Pancreas (tissue), 10 donors: ENCODE measurements around the gene CYP27B1. TPM values are rescaled to one million over a fixed set of nuclear protein-coding genes. Genes with fewer than 3 reads are reported as not detected.

Experiments used
- ATAC-seq, 4 donors: fragments of 200-7000 bp; cut with Tn5 transposase; one replicate each; pipeline versions ENCODE4 v1.8.0 to v1.9.1; 2020; ENCODE audit warnings: mild to moderate bottlenecking in 4 of 4, moderate library complexity in 4 of 4
- DNase-seq, 6 donors: peaks; one replicate each; pipeline ENCODE4 v3.0.0-alpha.2; 2020
- FAIRE-seq: peaks from 2 replicates; lab custom pipeline; 2012; peaks lifted over from hg19 to GRCh38; lab: Jason Lieb, UNC
- H3K27ac ChIP-seq, 4 donors: fragments of 200-600 bp; sonication (generic); 1 replicate in 3 of 4; 2 replicates in 1 of 4; pipeline versions ENCODE4 v1.5.0 to v1.8.0; 2020
- H3K27me3 ChIP-seq, 4 donors: fragments of 200-600 bp; one replicate each; pipeline ENCODE4 v1.8.0; 2021
- H3K36me3 ChIP-seq, 3 donors: fragments of 200-600 bp; sonication (generic) in 1 of 3; one replicate each; pipeline versions ENCODE4 v1.5.0 to v1.8.0; 2020 to 2021
- H3K4me1 ChIP-seq, 3 donors: fragments of 200-600 bp; one replicate each; pipeline ENCODE4 v1.8.0; 2021
- H3K4me3 ChIP-seq, 4 donors: fragments of 200-600 bp; sonication (generic) in 2 of 4; one replicate each; pipeline versions ENCODE4 v1.5.0 to v1.8.0; 2020 to 2021
- H3K9me3 ChIP-seq, 4 donors: fragments of 200-600 bp; one replicate each; pipeline ENCODE4 v1.8.0; 2021
- CTCF ChIP-seq, 4 donors: fragments of 200-600 bp; sonication (generic) in 3 of 4; IDR thresholded peaks; one replicate each; pipeline versions ENCODE4 v1.5.0 to v1.8.0; 2021; ENCODE audit warnings: antibody characterized with exemption in 4 of 4
- WGBS, 2 donors: extraction: QIAGEN DNeasy Blood & Tissue Kit; methylation state at CpG; one replicate each; pipeline ENCODE4 v1.1.7; 2013; 5-methylcytosine and 5-hydroxymethylcytosine counted together
- intact Hi-C, 3 donors: fragments of 100-400 bp; cut with DNase I; formaldehyde crosslinking; loops; one replicate each; pipeline versions ENCODE4 v1.11.1 to v1.14.2; 2022
- polyA plus RNA-seq, 2 donors: library from polyadenylated mRNA; stranded (reverse); fragments of 200-250 nt; gene quantifications; one replicate each; pipeline ENCODE4 v1.2.3, GENCODE V29; 2013
- total RNA-seq, 6 donors: library from RNA; stranded (reverse); fragmentation: NEBNext Ultra II Directional in 4 of 6; extraction: Animal tissue kit (Norgen Biotek cat#: 25700) in 4 of 6; gene quantifications; one replicate each; pipeline versions ENCODE4 v1.2.1 to v1.2.4, GENCODE V29; 2021 to 2023
- donor health status: healthy with polysubstance abuse.
- donor health status: DM: no; HTN: no; CAD: no; lungs with moderate emphysema.
- donor health status: DM: no; HTN: no; CAD: no.
- donor health status: control.
- donor health status: control.
- donor health status: Bipolar disorder and iron deficiency.
- donor health status: DM: yes; HTN: yes; CAD: no.
- donor health status: DM: no; HTN: no; CAD: no.
- donor health status: DM: no; HTN: no; CAD: no.
- donor health status: DM: yes; HTN: yes; CAD: no.

The CYP27B1 gene
- total and polyA plus RNA-seq, 8 donors, result 1.6 to 5.8 (median 3.5) TPM

- Histone ChIP-seq H3K4me1 (peaks cover 3 to 6% (median 5%) of the 10 kb centered on the region in 3 donors), H3K27ac (no peak overlapping the region), H3K4me3 (no peak overlapping the region), H3K36me3 (no peaks in the 10 kb centered on the region), H3K9me3 (no peaks in the 10 kb centered on the region), H3K27me3 (no peaks in the 10 kb centered on the region)
- FAIRE-seq, result no peak
- TF ChIP-seq CTCF (IDR thresholded peaks at IDR 0.05), result no peak
- intact Hi-C loops, result no loop called here
- 91 to 98% methylated on average over 4 of the region's 4 CpGs for WGBS, 2 donors
- DNase-seq, result no peak
- ATAC-seq, result no peak
Measured at GRCh38 chr12:57761391-57761998, 5.4 kb downstream of the CYP27B1 start.

GRCh38 chr12:57760347-57760982, 6.4 kb downstream of the CYP27B1 start:
- no peak for TF ChIP-seq CTCF (IDR thresholded peaks at IDR 0.05)
- FAIRE-seq, result no peak
- H3K4me1 ChIP-seq, result peaks cover 0 to 6% (median 5%) of the 10 kb centered on the region in 3 donors
- intact Hi-C loops, result no loop called here
- no peak for DNase-seq
- WGBS, 2 donors, result 79 to 91% methylated on average over 3 of the region's 3 CpGs
- no peaks in the 10 kb centered on the region for H3K27me3 ChIP-seq
- no peak overlapping the region for H3K4me3 ChIP-seq
- ATAC-seq, result no peak
- no peaks in the 10 kb centered on the region for H3K36me3 ChIP-seq
- H3K9me3 ChIP-seq, result no peaks in the 10 kb centered on the region
- H3K27ac ChIP-seq, result no peak overlapping the region

- DNase-seq, result peak in 2 of 6 donors; percentile 21 to 54
- 15 to 16% methylated on average over 3 of the region's 3 CpGs for WGBS, 2 donors
- peak in 3 of 4 donors; percentile 33 to 42 (median 40) for ATAC-seq
- peak; percentile 17 to 39 (median 28) for TF ChIP-seq CTCF (IDR thresholded peaks at IDR 0.05)
- Histone ChIP-seq H3K4me1 (peaks cover 0 to 6% (median 5%) of the 10 kb centered on the region in 3 donors), H3K27me3 (no peaks in the 10 kb centered on the region), H3K27ac (no peak overlapping the region), H3K36me3 (no peaks in the 10 kb centered on the region), H3K9me3 (no peaks in the 10 kb centered on the region), H3K4me3 (no peak overlapping the region)
- FAIRE-seq, result no peak
- intact Hi-C loops, result no loop called here
Measured at GRCh38 chr12:57759360-57759980, 7.4 kb downstream of the CYP27B1 start.

- Histone ChIP-seq H3K27ac (no peak overlapping the region), H3K36me3 (no peaks in the 10 kb centered on the region), H3K4me1 (peaks cover 0 to 6% (median 5%) of the 10 kb centered on the region in 3 donors), H3K4me3 (no peak overlapping the region), H3K9me3 (no peaks in the 10 kb centered on the region), H3K27me3 (no peaks in the 10 kb centered on the region)
- 91 to 92% methylated on average over 25 of the region's 25 CpGs for WGBS, 2 donors
- ATAC-seq (no peak), FAIRE-seq (no peak), DNase-seq (peak in 1 of 6 donors; percentile 17)
- no peak for TF ChIP-seq CTCF (IDR thresholded peaks at IDR 0.05)
- intact Hi-C loops, result no loop called here
Measured at GRCh38 chr12:57758552-57759359, 8.1 kb downstream of the CYP27B1 start.
